Central memory CD8-positive, alpha-beta T cell (primary cell): ENCODE data around the gene TRAPPC3.

Source experiments
- ATAC-seq: fragments of 150-1000 bp; cut with Tn5 transposase; replicated peaks from 2 replicates; pipeline ENCODE4 v1.10.0; 2022; ENCODE audit warnings: mild to moderate bottlenecking, moderate FRiP score, moderate number of reproducible peaks; ENCODE audit not compliant: poor library complexity, severe bottlenecking; ENCODE audit errors: extremely low read depth
- DNase-seq, 2 donors: peaks; one replicate each; pipeline ENCODE4 v3.0.0; 2021; ENCODE audit warnings: low spot score in 2 of 2
- H3K27ac Mint-ChIP-seq: one replicate; pipeline ENCODE4 v1.8.0; 2022; ENCODE audit warnings: low read depth, mild to moderate bottlenecking, moderate library complexity, mixed read lengths
- H3K27me3 Mint-ChIP-seq: one replicate; pipeline ENCODE4 v1.8.0; 2022; ENCODE audit warnings: mixed read lengths
- H3K36me3 Mint-ChIP-seq: one replicate; pipeline ENCODE4 v1.8.0; 2022; ENCODE audit warnings: mild to moderate bottlenecking, moderate library complexity, mixed read lengths; ENCODE audit not compliant: insufficient read depth
- H3K4me1 Mint-ChIP-seq: one replicate; pipeline ENCODE4 v1.8.0; 2022; ENCODE audit warnings: mixed read lengths
- H3K4me3 Mint-ChIP-seq: one replicate; pipeline ENCODE4 v1.8.0; 2022; ENCODE audit warnings: mild to moderate bottlenecking, moderate library complexity, mixed read lengths
- H3K9me3 Mint-ChIP-seq: one replicate; pipeline ENCODE4 v1.8.0; 2022; ENCODE audit warnings: mixed read lengths

TRAPPC3 gene

DNA sequence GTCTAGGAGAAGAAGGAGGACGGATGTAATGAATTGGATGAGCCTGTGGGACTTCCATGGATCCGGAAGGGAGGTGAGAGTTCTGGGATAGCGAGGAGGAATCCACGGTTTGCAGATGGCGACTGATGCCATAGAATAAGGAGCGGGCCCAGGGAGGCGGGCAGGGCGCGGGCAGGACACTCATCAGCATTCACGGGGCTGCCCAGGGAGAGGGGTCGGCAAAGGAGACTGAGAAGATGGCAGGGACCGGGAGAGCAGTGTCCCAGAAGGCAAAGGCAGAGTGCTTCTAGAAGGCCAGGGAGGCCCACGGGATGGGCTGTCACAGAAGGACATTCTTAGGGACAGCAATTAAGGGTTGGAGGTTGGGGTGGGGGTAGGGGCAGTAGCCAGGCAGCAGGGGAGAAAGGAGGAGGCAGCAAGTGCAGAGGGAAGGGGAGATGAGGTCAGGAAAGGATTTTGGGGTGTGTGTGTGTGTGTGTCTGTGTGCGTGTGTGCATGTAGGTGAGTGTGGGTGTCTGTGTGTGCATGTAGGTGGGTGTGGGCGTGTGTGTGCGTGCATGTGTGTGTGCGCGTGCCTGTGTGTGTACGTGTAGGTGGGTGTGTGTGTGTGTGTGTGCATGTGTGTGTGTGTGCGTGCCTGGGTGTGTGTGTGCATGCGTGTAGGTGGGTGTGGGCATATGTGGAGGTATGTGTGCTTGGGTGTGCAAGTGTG, 23.1 kb downstream of the TRAPPC3 start:
- DNase-seq (no peak), ATAC-seq (no peak)
- Mint-ChIP-seq H3K36me3 (peaks cover 8% of the 10 kb centered on the region), H3K4me3 (no peak overlapping the region), H3K27ac (no peak overlapping the region), H3K9me3 (no peaks in the 10 kb centered on the region), H3K4me1 (peaks cover 27% of the 10 kb centered on the region), H3K27me3 (peaks cover 47% of the 10 kb centered on the region)

DNA sequence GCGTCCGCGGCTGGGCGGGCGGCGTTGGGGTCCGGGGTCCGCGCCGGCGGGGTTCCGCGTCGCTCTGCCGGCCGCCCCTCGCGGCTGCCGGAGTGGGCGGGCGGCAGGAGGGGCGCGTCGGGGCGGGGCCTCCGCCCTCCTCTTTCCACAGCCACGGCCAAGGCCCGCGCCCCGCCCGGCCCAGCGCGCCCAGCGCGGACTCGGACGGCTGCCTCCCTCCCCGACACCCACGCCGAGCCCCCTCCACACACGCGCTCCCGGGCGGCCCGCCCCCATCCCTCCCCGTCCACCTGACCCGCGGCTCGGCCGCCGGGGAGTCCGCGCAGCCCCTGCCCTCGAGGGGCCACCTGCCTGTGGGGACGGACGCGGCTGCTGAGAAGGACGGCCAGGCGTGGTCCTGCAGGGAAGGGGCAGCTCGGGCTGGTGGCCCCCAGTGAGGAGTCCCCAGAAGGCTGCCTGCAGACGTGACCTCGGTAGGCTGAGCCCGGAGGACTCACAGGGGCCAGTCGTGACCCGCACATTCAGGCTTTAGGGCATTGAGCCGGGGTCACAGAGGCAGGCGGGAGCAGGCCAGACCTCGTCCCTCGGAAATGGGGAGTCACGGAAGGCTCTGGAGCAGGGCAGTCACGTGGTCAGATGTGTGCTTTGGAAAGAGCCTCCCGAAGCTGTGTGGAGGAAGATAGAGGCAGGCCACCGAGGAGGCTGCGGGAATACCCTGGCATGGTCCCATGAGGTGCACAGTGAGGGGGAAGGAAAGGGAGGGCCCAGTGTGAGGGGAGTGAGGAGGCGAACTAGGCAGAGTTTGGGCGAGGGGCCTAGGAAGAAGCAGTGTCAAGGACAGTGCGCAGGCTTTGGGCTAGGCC, 23.9 kb downstream of the TRAPPC3 start, which contains the start of gene COL8A2:
Gene COL8A2 (minus strand): TSS at position 94 of the 863 bp plus-strand sequence. CDS start 24,980 bp downstream, outside the sequence.
- ATAC-seq, result no peak
- H3K9me3 Mint-ChIP-seq, result no peaks in the 10 kb centered on the region
- peak within 1 kb of the TSS; percentile 59 for H3K4me3 Mint-ChIP-seq
- peak within 1 kb of the TSS; percentile 26 for H3K27ac Mint-ChIP-seq
- DNase-seq, result no peak
- H3K36me3 Mint-ChIP-seq, result peaks cover 8% of the 10 kb centered on the region
- H3K27me3 Mint-ChIP-seq, result peaks cover 49% of the 10 kb centered on the region
- peaks cover 27% of the 10 kb centered on the region for H3K4me1 Mint-ChIP-seq

DNA sequence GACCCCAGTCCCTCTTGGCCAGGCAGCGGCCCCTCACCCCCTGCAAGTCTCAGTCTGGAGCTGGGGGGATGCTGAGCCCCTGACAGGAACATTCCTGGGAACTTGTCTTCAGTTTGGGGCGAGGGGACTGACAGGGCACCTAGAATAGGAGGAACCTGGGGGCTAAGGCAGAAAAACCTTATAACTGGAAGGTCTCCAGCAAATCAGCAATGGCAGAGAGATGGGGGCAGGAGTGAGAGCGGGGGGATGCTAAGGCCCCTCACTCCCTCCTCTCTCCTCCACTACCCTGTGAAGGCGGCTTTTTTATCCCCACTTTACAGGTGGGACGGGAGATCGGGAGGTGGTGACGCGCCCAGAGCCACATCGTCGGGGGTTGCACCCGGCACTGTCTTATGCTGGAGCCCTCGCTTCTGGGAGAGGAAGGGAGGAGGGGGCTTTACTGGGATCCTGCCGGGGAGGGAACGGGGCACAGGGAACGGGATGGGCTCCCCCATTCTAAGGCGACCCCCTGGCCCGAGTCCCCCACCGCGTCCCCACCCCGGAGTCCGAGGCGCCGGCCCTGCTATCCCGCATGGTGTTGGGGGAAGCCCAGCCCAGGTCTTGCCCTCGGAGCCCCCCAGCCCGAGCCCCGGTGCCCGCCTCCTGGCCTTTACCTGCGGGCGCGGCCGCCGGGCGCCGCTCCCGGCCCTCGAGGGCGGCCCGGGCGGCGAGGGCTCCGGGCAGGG, 24.7 kb downstream of the TRAPPC3 start:
- peaks cover 54% of the 10 kb centered on the region for H3K27me3 Mint-ChIP-seq
- H3K27ac Mint-ChIP-seq, result peak overlapping the region; percentile 26
- no peak for DNase-seq
- H3K4me3 Mint-ChIP-seq, result peak overlapping the region; percentile 59
- no peaks in the 10 kb centered on the region for H3K9me3 Mint-ChIP-seq
- no peak for ATAC-seq
- peaks cover 8% of the 10 kb centered on the region for H3K36me3 Mint-ChIP-seq
- peaks cover 27% of the 10 kb centered on the region for H3K4me1 Mint-ChIP-seq

DNA sequence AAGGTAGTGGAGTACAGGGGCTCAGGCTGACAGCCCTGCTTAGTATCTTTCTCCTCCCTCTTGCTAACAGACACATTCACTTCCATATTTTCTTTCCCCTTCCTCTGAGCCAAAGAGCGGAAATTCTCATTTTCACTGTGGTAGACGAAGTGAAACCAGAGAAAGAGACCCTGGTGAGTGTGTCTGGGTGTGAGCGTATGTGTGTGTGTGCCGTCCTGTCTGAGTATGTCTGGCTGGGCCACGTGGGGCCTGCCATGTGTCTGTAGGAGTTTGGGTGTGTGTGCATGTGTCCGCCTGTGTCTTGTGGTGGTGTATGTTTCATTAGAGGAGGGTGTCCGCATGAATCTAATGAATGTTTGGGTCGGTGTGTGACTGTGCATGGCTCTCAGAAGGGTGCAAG, 25.9 kb downstream of the TRAPPC3 start:
- ATAC-seq (peak; percentile 52), DNase-seq (no peak)
- no peak overlapping the region for H3K4me3 Mint-ChIP-seq
- H3K9me3 Mint-ChIP-seq, result no peaks in the 10 kb centered on the region
- H3K27me3 Mint-ChIP-seq, result peaks cover 54% of the 10 kb centered on the region
- H3K4me1 Mint-ChIP-seq, result peaks cover 27% of the 10 kb centered on the region
- H3K27ac Mint-ChIP-seq, result no peak overlapping the region
- H3K36me3 Mint-ChIP-seq, result peaks cover 8% of the 10 kb centered on the region

GRCh38 chr1:36122062-36123030, 26.9 kb downstream of the TRAPPC3 start:
- H3K4me1 Mint-ChIP-seq, result peaks cover 27% of the 10 kb centered on the region
- H3K36me3 Mint-ChIP-seq, result peaks cover 6% of the 10 kb centered on the region
- H3K9me3 Mint-ChIP-seq, result no peaks in the 10 kb centered on the region
- DNase-seq, result no peak
- no peak for ATAC-seq
- peaks cover 54% of the 10 kb centered on the region for H3K27me3 Mint-ChIP-seq
- no peak overlapping the region for H3K4me3 Mint-ChIP-seq
- no peak overlapping the region for H3K27ac Mint-ChIP-seq

DNA sequence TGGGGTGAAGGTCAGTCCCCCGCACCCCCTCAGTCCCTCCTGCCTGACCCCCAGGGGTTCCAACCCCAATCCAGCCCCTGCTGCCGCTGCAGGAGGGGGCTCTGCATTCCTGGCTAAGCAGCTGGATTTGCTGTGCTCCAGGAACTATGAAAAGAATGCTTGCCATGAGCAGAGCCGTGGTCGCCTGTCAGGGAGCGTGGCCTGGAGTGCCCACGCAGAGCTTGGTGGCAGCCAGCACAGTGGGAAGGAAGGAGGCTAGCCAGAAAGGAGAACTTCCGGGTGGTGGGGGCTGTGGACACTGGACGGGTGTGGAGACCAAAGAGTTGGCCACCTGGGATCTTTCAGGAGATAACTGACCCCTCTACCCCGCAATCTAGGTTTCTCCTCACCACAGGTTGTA, 29.8 kb downstream of the TRAPPC3 start:
- peaks cover 8% of the 10 kb centered on the region for H3K4me1 Mint-ChIP-seq

DNA sequence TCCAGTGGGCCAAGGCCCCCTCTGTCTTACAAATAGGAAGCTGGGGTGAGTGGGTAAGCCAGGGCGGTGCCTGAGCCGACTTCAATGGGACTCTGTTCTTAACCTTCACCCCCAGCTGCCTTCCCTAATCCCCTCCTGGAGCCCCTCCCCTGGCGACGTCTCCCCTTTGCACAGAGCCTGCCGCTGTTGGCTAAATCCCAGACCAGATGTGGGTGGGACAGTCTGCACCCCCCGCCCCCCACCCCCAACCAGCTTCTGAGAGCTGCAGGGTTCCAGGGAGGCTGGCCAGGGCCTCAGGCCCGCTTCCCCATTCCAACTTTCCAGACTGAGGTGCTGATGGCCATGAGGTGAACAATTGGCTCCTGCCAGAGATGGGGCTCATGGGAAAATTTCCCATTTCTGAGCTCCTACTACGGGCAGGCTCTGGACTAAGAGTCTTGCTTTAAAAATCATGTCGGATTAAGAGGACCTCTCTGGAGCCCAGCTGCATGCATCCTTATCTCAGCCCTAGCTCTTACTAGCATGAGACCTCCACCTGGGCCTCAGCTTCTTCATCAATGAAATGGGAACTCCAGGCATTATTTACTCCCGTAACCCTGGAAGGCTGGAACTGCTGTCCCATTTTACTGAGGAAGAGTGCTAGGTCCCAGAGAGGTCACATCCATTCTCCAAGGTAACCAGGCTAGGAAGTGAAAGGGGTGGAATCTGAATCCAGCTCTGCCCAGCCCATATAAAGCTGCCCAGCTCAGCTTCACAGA, 30.7 kb downstream of the TRAPPC3 start:
- peaks cover 30% of the 10 kb centered on the region for H3K27me3 Mint-ChIP-seq
- no peaks in the 10 kb centered on the region for H3K9me3 Mint-ChIP-seq
- no peak for ATAC-seq
- H3K4me3 Mint-ChIP-seq, result no peak overlapping the region
- no peak for DNase-seq
- peaks cover 5% of the 10 kb centered on the region for H3K4me1 Mint-ChIP-seq
- no peak overlapping the region for H3K27ac Mint-ChIP-seq
- peaks cover under 1% of the 10 kb centered on the region for H3K36me3 Mint-ChIP-seq

More for the DNA sequence above, 29.8 kb downstream of the TRAPPC3 start:
- H3K36me3 Mint-ChIP-seq, result peaks cover 2% of the 10 kb centered on the region
- no peak for ATAC-seq
- peaks cover 38% of the 10 kb centered on the region for H3K27me3 Mint-ChIP-seq
- no peak for DNase-seq
- H3K27ac Mint-ChIP-seq, result no peak overlapping the region
- H3K4me3 Mint-ChIP-seq, result no peak overlapping the region
- no peaks in the 10 kb centered on the region for H3K9me3 Mint-ChIP-seq

DNA sequence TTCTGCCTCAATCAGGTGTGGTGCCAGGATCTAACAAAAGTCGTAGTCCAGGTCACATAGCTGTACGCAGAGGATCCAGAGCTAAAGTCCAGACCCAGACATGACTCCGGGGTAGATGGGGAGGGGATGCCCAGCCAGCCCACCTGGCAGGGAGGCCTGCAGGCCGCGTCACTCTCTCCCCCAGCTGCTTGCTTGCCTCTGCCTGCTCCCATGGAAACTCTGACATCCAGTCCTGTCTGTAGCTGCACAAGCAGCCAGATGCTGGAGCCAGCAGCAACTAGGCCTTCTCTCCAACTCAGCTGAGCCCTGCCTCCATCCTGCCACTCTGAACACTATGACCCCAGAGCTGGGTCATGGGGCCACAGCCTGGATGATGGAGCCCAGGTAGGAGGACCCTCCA, 32.4 kb downstream of the TRAPPC3 start:
- H3K27me3 Mint-ChIP-seq, result peaks cover 13% of the 10 kb centered on the region
- no peak overlapping the region for H3K4me3 Mint-ChIP-seq
- DNase-seq (no peak), ATAC-seq (no peak)
- no peaks in the 10 kb centered on the region for H3K9me3 Mint-ChIP-seq
- H3K36me3 Mint-ChIP-seq, result peaks cover 2% of the 10 kb centered on the region
- no peak overlapping the region for H3K27ac Mint-ChIP-seq
- H3K4me1 Mint-ChIP-seq, result no peaks in the 10 kb centered on the region

GRCh38 chr1:36115931-36116330, 33.4 kb downstream of the TRAPPC3 start:
- no peaks in the 10 kb centered on the region for H3K4me1 Mint-ChIP-seq
- H3K9me3 Mint-ChIP-seq, result no peaks in the 10 kb centered on the region

GRCh38 chr1:36115200-36115669, 34.1 kb downstream of the TRAPPC3 start:
- Mint-ChIP-seq H3K4me3 (no peak overlapping the region), H3K27ac (no peak overlapping the region), H3K36me3 (peaks cover 2% of the 10 kb centered on the region), H3K4me1 (no peaks in the 10 kb centered on the region), H3K27me3 (peaks cover 4% of the 10 kb centered on the region), H3K9me3 (no peaks in the 10 kb centered on the region)
- ATAC-seq (no peak), DNase-seq (no peak)

More at GRCh38 chr1:36115931-36116330, 33.4 kb downstream of the TRAPPC3 start:
- Mint-ChIP-seq H3K27me3 (peaks cover 8% of the 10 kb centered on the region), H3K4me3 (no peak overlapping the region), H3K36me3 (peaks cover 2% of the 10 kb centered on the region), H3K27ac (no peak overlapping the region)
- no peak for DNase-seq
- no peak for ATAC-seq

- Mint-ChIP-seq H3K9me3 (no peaks in the 10 kb centered on the region), H3K36me3 (peaks cover 2% of the 10 kb centered on the region), H3K4me3 (no peak overlapping the region), H3K27me3 (no peaks in the 10 kb centered on the region), H3K27ac (no peak overlapping the region), H3K4me1 (peaks cover under 1% of the 10 kb centered on the region)
- ATAC-seq (no peak), DNase-seq (no peak)
These were observed 34.9 kb downstream of the TRAPPC3 start for GRCh38 chr1:36114371-36114770.
